Trophoblast cell (in vitro differentiated cells and primary cell): ENCODE measurements around the gene PHYKPL.

Source experiments
- DNase-seq, 2 donors: peaks; one replicate each; pipeline ENCODE4 v3.0.0-alpha.2; 2016
- H2AFZ ChIP-seq: 2 replicates; pipeline ENCODE4 v1.6.1; 2013; ENCODE audit warnings: low read length, moderate library complexity, mild to moderate bottlenecking; ENCODE audit not compliant: insufficient read depth, poor library complexity
- H2AK5ac ChIP-seq: 2 replicates; pipeline ENCODE4 v1.6.1; 2013; ENCODE audit warnings: mild to moderate bottlenecking, low read length
- H2BK120ac ChIP-seq: 2 replicates; pipeline ENCODE4 v1.6.1; 2013; ENCODE audit warnings: low read length, mild to moderate bottlenecking, moderate library complexity; ENCODE audit not compliant: insufficient read depth, poor library complexity
- H2BK12ac ChIP-seq: 2 replicates; pipeline ENCODE4 v1.6.1; 2013; ENCODE audit warnings: mild to moderate bottlenecking, low read length, moderate library complexity
- H2BK5ac ChIP-seq: 2 replicates; pipeline ENCODE4 v1.6.1; 2013; ENCODE audit warnings: low read length, low read depth, moderate library complexity, mild to moderate bottlenecking; ENCODE audit not compliant: poor library complexity
- H3K14ac ChIP-seq: 2 replicates; pipeline ENCODE4 v1.6.1; 2013; ENCODE audit warnings: mild to moderate bottlenecking, low read length
- H3K18ac ChIP-seq: 2 replicates; pipeline ENCODE4 v1.6.1; 2013; ENCODE audit warnings: mild to moderate bottlenecking, low read length
- H3K23ac ChIP-seq: 2 replicates; pipeline ENCODE4 v1.6.1; 2013; ENCODE audit warnings: low read length
- H3K27ac ChIP-seq: 2 replicates; pipeline ENCODE4 v1.5.1; 2013; ENCODE audit warnings: low read depth, mild to moderate bottlenecking, inconsistent platforms, low read length, moderate library complexity
- H3K27me3 ChIP-seq: 2 replicates; pipeline ENCODE4 v1.6.1; 2013; ENCODE audit warnings: inconsistent platforms, mild to moderate bottlenecking, low read length, moderate library complexity; ENCODE audit not compliant: insufficient read depth
- H3K36me3 ChIP-seq, 2 experiments: 1 replicate in 1 of 2; 2 replicates in 1 of 2; pipeline ENCODE4 v1.6.1; 2013; ENCODE audit warnings: low read length in 2 of 2, mild to moderate bottlenecking in 2 of 2, moderate library complexity in 1 of 2; ENCODE audit not compliant: insufficient read depth in 2 of 2, control insufficient read depth in 1 of 2
- H3K4ac ChIP-seq: 2 replicates; pipeline ENCODE4 v1.6.1; 2013; ENCODE audit warnings: low read depth, mild to moderate bottlenecking, low read length, moderate library complexity
- H3K4me1 ChIP-seq, 2 experiments: 1 replicate in 1 of 2; 2 replicates in 1 of 2; pipeline ENCODE4 v1.6.1; 2013; ENCODE audit warnings: low read length in 2 of 2, mild to moderate bottlenecking in 2 of 2, moderate library complexity in 1 of 2; ENCODE audit not compliant: insufficient read depth in 2 of 2, control insufficient read depth in 1 of 2
- H3K4me2 ChIP-seq: 2 replicates; pipeline ENCODE4 v1.6.1; 2013; ENCODE audit warnings: inconsistent platforms, mild to moderate bottlenecking, low read length, moderate library complexity
- H3K4me3 ChIP-seq: 2 replicates; pipeline ENCODE4 v1.5.1; 2013; ENCODE audit warnings: mild to moderate bottlenecking, low read depth, low read length, inconsistent platforms
- H3K79me1 ChIP-seq: one replicate; pipeline ENCODE4 v1.6.1; 2013; ENCODE audit warnings: low read length
- H3K79me2 ChIP-seq: 2 replicates; pipeline ENCODE4 v1.6.1; 2013; ENCODE audit warnings: low read length, mild to moderate bottlenecking; ENCODE audit not compliant: control insufficient read depth, insufficient read depth, poor library complexity
- H3K9ac ChIP-seq: 2 replicates; pipeline ENCODE4 v1.6.1; 2013; ENCODE audit warnings: mild to moderate bottlenecking, low read length
- H3K9me3 ChIP-seq: 2 replicates; pipeline ENCODE4 v1.6.1; 2013; ENCODE audit warnings: low read depth, mild to moderate bottlenecking, control low read depth, inconsistent platforms, low read length; ENCODE audit not compliant: insufficient read depth
- H4K12ac ChIP-seq: 2 replicates; pipeline ENCODE4 v1.6.1; 2013; ENCODE audit warnings: low read depth, mild to moderate bottlenecking, low read length, moderate library complexity
- H4K8ac ChIP-seq: 2 replicates; pipeline ENCODE4 v1.6.1; 2013; ENCODE audit warnings: low read depth, mild to moderate bottlenecking, low read length, moderate library complexity
- H4K91ac ChIP-seq: one replicate; pipeline ENCODE4 v1.6.1; 2013; ENCODE audit warnings: low read depth, mild to moderate bottlenecking, low read length, moderate library complexity
- WGBS: extraction: QIAGEN DNeasy Blood & Tissue Kit; methylation state at CpG from one replicate; pipeline ENCODE4 v1.1.7; 2013; ENCODE audit warnings: missing lambda C conversion rate; ENCODE audit not compliant: insufficient read length, insufficient coverage; ENCODE audit errors: extremely low coverage; 5-methylcytosine and 5-hydroxymethylcytosine counted together

The PHYKPL gene

DNA sequence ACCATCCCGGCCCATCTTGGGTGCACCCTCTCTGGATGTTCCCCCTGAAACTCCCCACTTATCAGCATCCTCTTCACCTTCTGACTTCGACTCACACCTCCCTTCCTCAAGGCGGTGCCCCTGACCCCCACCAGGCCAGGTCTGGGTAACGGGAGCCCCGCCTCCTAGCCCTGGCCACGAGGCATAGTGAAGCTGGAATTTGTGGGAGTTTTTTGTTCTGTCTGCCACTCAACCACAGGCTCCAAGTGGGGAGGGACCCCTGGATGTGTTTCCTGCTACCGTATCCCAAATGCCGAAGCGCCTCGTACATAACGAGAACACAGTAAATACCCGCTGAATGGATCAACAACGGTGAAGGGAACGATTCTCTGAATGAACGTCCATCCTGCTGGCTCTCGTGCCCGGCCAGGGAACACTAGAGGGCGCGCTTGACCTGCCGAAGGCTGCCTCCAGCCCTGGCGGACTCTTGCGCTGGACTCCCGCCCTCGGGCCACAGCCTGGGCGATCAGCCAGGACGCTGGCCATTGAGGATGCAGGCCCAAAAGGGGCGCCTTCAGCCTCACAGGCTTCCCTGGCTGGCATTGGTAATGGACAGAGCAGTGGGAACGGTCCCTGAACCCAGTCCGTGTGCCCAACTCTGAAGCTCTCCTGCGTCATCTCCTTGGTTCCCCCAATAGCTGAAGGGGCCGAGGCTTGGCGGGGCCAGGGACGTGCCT, 47.3 kb upstream of the PHYKPL start:
- Histone ChIP-seq H3K9ac (no peak overlapping the region), H3K79me1 (no peaks in the 10 kb centered on the region), H3K79me2 (no peaks in the 10 kb centered on the region), H3K18ac (no peak overlapping the region), H2BK120ac (no peak overlapping the region), H3K23ac (no peak overlapping the region), H3K4me3 (no peak overlapping the region), H3K14ac (no peak overlapping the region), H3K27me3 (no peaks in the 10 kb centered on the region), H2BK5ac (no peak overlapping the region), H2AFZ (no peak overlapping the region), H3K4me2 (peak overlapping the region; percentile 12), H2BK12ac (no peak overlapping the region), H4K91ac (no peak overlapping the region), H4K12ac (no peak overlapping the region), H3K27ac (no peak overlapping the region), H2AK5ac (no peak overlapping the region), H3K4me1 (peaks cover 0 to 3% of the 10 kb centered on the region in 2 experiments), H4K8ac (no peak overlapping the region), H3K4ac (no peak overlapping the region), H3K36me3 (no peaks in the 10 kb centered on the region), H3K9me3 (peaks cover 17% of the 10 kb centered on the region)
- WGBS: no CpG with 5 or more reads among the region's 33 CpGs
- DNase-seq: peak; percentile 73 to 94

DNA sequence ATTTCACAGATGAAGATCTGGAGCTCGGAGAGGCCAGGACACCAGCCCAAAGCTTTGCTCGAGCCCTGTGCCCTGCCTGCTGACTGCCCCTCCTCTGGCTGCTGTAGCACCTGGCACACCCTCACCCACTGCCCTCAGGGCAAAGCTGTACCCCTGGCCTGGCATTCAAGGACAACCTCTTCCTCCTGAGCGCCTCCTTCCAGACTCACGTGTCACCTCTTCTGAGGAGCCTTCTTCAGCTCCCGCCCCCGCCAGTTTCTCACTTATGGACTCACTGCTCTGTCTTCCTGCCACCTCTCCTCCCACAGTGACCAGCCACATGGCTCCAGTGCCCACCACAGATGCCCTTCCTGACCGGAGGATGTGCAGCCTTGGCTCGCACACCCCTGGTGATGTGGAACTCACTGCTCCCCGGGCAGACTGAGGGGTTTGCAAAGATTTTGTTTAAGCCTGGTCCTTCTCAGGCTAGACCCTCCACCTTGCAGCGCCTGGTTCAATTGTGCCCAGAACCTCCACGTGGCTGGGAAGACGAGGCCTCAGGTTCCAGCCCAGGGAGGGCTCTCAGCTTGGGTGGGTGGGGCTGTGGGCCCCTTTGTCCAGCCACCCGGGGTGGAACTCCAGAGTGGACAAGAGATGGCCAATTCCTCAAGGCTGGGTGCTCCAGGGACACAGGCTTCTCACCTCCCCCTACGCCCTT, 46.6 kb upstream of the PHYKPL start:
- no peak overlapping the region for H2BK120ac ChIP-seq
- no peak for DNase-seq
- H3K4ac ChIP-seq: no peak overlapping the region
- peaks cover 0 to 3% of the 10 kb centered on the region in 2 experiments for H3K4me1 ChIP-seq
- H3K4me3 ChIP-seq: no peak overlapping the region
- no peak overlapping the region for H2AFZ ChIP-seq
- no peak overlapping the region for H4K12ac ChIP-seq
- H3K9me3 ChIP-seq: peaks cover 17% of the 10 kb centered on the region
- no peaks in the 10 kb centered on the region for H3K79me1 ChIP-seq
- H2BK5ac ChIP-seq: no peak overlapping the region
- H2AK5ac ChIP-seq: no peak overlapping the region
- no peak overlapping the region for H4K91ac ChIP-seq
- no peak overlapping the region for H3K9ac ChIP-seq
- no peak overlapping the region for H2BK12ac ChIP-seq
- no peaks in the 10 kb centered on the region for H3K27me3 ChIP-seq
- WGBS: no CpG with 5 or more reads among the region's 14 CpGs
- no peak overlapping the region for H3K23ac ChIP-seq
- H3K79me2 ChIP-seq: no peaks in the 10 kb centered on the region
- no peak overlapping the region for H3K18ac ChIP-seq
- no peak overlapping the region for H3K27ac ChIP-seq
- H3K36me3 ChIP-seq: no peaks in the 10 kb centered on the region
- H3K4me2 ChIP-seq: no peak overlapping the region
- no peak overlapping the region for H3K14ac ChIP-seq
- H4K8ac ChIP-seq: no peak overlapping the region

DNA sequence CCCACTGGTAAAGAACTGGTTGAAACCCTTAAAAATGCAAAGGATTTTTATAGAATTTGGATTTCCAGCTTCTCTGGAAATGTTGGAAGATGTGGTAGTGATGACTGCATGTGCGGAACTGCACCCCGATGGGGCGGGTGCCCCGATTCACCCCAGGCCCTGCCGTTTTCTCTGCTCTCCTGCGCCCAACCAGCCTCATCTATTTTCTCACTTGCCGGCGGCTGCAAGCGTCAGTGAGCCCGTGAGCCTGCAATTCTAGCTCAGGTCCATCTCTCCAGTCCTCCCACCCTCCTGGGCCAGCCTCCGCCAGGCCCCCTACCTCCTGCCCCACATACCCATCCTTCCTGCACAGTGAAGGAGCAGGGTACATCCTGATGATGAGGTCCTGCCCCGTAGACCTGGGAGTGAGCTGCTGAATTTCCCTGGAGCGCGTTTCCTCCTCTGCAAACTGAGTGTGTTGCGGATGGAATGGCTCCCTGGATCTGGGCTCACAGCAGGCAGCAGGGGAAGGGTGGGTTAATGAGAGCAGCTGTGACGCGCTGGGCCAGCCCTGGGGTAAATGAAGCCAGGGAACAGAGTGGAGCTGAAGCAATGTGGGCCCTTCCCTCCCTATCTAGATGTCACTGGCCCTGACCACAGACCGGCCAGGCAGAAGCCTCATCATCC, 45.9 kb upstream of the PHYKPL start:
- peaks cover 17% of the 10 kb centered on the region for H3K9me3 ChIP-seq
- H3K4ac ChIP-seq: no peak overlapping the region
- no peak overlapping the region for H4K8ac ChIP-seq
- H3K4me1 ChIP-seq: peaks cover 0 to 6% of the 10 kb centered on the region in 2 experiments
- no peak overlapping the region for H2AFZ ChIP-seq
- H2BK5ac ChIP-seq: no peak overlapping the region
- no peak overlapping the region for H4K12ac ChIP-seq
- H3K4me3 ChIP-seq: no peak overlapping the region
- H3K27ac ChIP-seq: no peak overlapping the region
- H3K18ac ChIP-seq: no peak overlapping the region
- no peak overlapping the region for H3K4me2 ChIP-seq
- no peaks in the 10 kb centered on the region for H3K27me3 ChIP-seq
- WGBS: no CpG with 5 or more reads among the region's 18 CpGs
- H3K9ac ChIP-seq: no peak overlapping the region
- H3K79me2 ChIP-seq: no peaks in the 10 kb centered on the region
- peak in 1 of 2 donors; percentile 19 for DNase-seq
- H2AK5ac ChIP-seq: no peak overlapping the region
- no peaks in the 10 kb centered on the region for H3K79me1 ChIP-seq
- H3K14ac ChIP-seq: no peak overlapping the region
- no peak overlapping the region for H4K91ac ChIP-seq
- no peaks in the 10 kb centered on the region for H3K36me3 ChIP-seq
- no peak overlapping the region for H2BK120ac ChIP-seq
- H3K23ac ChIP-seq: no peak overlapping the region
- no peak overlapping the region for H2BK12ac ChIP-seq

DNA sequence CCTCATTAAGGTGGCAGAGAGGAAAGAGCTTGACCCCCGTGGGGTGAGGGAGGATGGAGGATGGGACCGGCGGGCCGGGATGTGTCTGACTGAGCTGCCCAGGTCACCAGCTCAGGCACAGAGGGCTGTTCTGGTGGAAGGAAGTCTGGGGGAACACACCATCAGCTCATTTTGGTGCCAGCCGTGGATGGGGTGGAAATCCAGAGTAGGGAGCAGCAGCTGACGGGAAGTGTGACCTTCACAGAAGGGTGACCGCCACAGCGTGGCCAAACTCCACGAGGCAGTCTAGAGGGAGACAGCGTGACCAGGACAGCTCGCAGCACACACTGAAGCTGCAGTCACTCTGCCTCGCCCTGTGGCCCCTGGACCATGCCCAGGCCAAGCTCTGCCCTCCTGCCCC, 45.3 kb upstream of the PHYKPL start:
- no peak overlapping the region for H2BK5ac ChIP-seq
- H3K27me3 ChIP-seq: no peaks in the 10 kb centered on the region
- no peak overlapping the region for H2BK120ac ChIP-seq
- no peak overlapping the region for H4K91ac ChIP-seq
- H4K8ac ChIP-seq: no peak overlapping the region
- peaks cover 17% of the 10 kb centered on the region for H3K9me3 ChIP-seq
- H3K4ac ChIP-seq: no peak overlapping the region
- DNase-seq: no peak
- no peak overlapping the region for H3K18ac ChIP-seq
- H3K4me1 ChIP-seq: peaks cover 0 to 6% of the 10 kb centered on the region in 2 experiments
- no peak overlapping the region for H4K12ac ChIP-seq
- H3K36me3 ChIP-seq: no peaks in the 10 kb centered on the region
- H3K4me2 ChIP-seq: no peak overlapping the region
- H3K27ac ChIP-seq: no peak overlapping the region
- no peaks in the 10 kb centered on the region for H3K79me1 ChIP-seq
- H3K4me3 ChIP-seq: no peak overlapping the region
- H2AFZ ChIP-seq: no peak overlapping the region
- H3K14ac ChIP-seq: no peak overlapping the region
- H3K23ac ChIP-seq: no peak overlapping the region
- H2BK12ac ChIP-seq: no peak overlapping the region
- no peak overlapping the region for H3K9ac ChIP-seq
- no CpG with 5 or more reads among the region's 12 CpGs for WGBS
- H3K79me2 ChIP-seq: no peaks in the 10 kb centered on the region
- no peak overlapping the region for H2AK5ac ChIP-seq
